ENCODE results near the gene STRADB.

- TF ChIP-seq POLR2A (IDR thresholded peaks at IDR 0.05) (no peak), CTCF (IDR thresholded peaks at IDR 0.05) (no peak)
Measured at GRCh38 chr2:201404699-201405280, 46.8 kb upstream of the STRADB start.
